Fibroblast of skin of right quadriceps (primary cell): ENCODE results near the gene PSMB7.

Experiments
- DNase-seq: peaks from one replicate; pipeline ENCODE4 v3.0.0-alpha.2; 2013

Gene PSMB7

GRCh38 chr9:124355039-124355940, 60.0 kb downstream of the PSMB7 start:
- DNase-seq, result no peak

- no peak for DNase-seq
These were observed 60.8 kb downstream of the PSMB7 start for GRCh38 chr9:124354346-124355038.

GRCh38 chr9:124353811-124354274, 61.4 kb downstream of the PSMB7 start:
- DNase-seq, result peak; percentile 19

GRCh38 chr9:124353166-124353768, 62.0 kb downstream of the PSMB7 start:
- no peak for DNase-seq

- no peak for DNase-seq
These were observed 62.6 kb downstream of the PSMB7 start for GRCh38 chr9:124352616-124353015.

GRCh38 chr9:124351672-124352468, 63.4 kb downstream of the PSMB7 start:
- DNase-seq, result no peak

- DNase-seq, result no peak
These were observed 64.6 kb downstream of the PSMB7 start for GRCh38 chr9:124350494-124351263.

- DNase-seq, result no peak
These were observed 65.4 kb downstream of the PSMB7 start for GRCh38 chr9:124349675-124350493.

GRCh38 chr9:124349267-124349666, 66.0 kb downstream of the PSMB7 start:
- DNase-seq, result no peak

- DNase-seq, result no peak
These were observed 66.4 kb downstream of the PSMB7 start for GRCh38 chr9:124348831-124349230.

GRCh38 chr9:124348363-124348762, 66.9 kb downstream of the PSMB7 start:
- DNase-seq, result no peak

- no peak for DNase-seq
These were observed 67.3 kb downstream of the PSMB7 start for GRCh38 chr9:124347968-124348358.

GRCh38 chr9:124347206-124347967, 67.9 kb downstream of the PSMB7 start:
- DNase-seq, result no peak

GRCh38 chr9:124346347-124347163, 68.7 kb downstream of the PSMB7 start:
- no peak for DNase-seq

- DNase-seq, result no peak
These were observed 69.4 kb downstream of the PSMB7 start for GRCh38 chr9:124345751-124346281.

- DNase-seq, result no peak
These were observed 70.2 kb downstream of the PSMB7 start for GRCh38 chr9:124345063-124345462.

GRCh38 chr9:124344291-124345050, 70.8 kb downstream of the PSMB7 start:
- no peak for DNase-seq
